CD4-positive, alpha-beta T cell treated with Interleukin-4 for 1 hour (primary cell): ENCODE results near the gene CORO1C.
"Not testable (repeated sequence)": the region's sequence is repeated elsewhere in the genome, so short reads cannot be mapped to it uniquely, and the experiment has no call there.

Experiments used
- DNase-seq, 2 donors: peaks; one replicate each; pipeline ENCODE4 v3.0.0-alpha.2; 2020 to 2022

Gene CORO1C

DNA sequence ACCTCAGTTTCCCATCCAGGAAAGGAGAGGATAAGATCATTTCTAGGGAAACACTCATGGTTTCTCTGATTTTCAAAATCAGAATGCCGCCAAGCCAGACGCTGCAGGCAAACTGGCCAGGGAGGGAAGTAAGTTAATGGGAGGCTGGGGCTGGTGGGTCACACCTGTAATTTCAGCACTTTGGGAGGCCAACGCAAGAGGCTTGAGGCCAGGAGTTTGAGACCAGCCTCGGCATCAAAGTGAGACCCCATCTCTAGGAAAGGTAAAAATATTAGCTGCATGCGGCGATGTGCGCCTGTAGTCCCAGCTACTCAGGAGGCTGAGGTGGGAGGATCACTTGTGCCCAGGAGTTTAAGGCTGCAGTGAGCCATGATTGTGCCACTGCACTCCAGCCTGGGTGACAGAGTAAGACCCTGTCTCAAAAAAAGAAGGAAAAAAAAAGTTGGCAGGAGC lies 98.2 kb downstream of the CORO1C start:
- no peak for DNase-seq

GRCh38 chr12:108631261-108631660 lies 100.1 kb downstream of the CORO1C start:
- DNase-seq: not testable (repeated sequence)

GRCh38 chr12:108630481-108631207 lies 100.7 kb downstream of the CORO1C start:
- peak; percentile 45 to 48 for DNase-seq

DNA sequence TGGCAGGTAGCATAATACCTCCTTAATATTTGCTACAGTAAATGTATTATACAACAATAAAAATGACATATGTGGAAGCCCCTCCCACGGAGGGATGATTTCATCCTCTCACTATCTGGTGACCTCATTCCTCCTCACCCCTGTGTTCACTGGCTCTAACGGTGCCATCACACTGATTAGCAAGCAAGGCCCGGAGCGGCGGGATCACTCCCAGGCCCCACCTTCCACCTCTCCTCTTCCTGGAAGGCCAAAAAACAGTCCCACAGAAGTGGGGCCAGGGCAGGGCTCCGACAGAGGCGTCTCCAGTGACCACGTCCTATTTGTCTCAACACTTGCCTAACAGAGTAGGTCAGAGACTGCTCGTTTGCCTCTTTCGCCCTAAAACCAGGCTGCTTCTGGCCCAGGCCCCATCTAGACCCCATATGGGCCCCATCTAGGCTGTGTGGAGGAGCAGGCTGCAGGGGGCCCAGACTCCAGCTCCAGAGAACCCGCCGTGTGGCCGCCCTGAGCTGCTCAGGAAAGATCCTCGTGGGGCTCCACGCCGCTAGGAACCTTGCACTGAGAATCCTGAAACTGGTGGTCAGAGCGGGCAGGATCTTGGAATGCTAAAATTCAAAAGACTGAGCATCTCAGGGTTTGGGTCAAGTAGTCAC lies 101.4 kb downstream of the CORO1C start:
- DNase-seq: peak; percentile 73 to 82

- no peak for DNase-seq
Measured at GRCh38 chr12:108629151-108629550, 102.2 kb downstream of the CORO1C start.

DNA sequence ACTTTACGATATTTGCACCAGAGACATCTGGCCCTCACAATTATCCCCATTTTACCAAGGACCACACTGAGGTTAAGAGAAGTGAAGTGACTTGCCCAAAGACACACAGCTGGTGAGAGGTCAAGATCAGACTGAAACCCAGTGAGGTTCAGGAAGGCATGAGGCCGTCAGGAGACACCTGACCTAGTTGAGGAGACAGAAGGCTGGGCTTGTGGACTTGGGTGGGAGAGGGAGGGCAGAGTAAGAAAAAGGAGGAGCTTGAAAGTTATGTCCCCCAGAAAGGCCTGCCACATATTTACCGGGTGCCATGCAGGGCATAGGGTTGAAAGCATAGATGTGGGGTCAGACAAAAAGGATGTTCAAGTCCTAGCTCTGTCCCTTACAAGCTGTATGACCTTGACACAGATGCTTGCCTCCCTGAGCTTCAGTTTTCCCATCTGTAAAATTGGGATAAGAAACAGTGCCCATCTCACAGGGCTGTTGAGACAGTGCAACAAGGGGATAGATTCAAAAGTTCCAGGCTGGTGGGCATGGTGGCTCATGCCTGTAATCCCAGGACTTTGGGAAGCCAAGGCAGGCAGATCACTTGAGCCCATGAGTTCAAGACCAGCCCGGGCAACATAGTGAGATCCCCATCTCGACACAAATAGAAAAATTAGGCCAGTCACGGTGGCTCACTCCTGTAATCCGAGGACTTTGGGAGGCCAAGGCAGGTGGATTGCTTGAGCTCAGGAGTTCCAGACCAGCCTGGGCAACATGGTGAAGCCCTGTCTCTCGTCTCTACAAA lies 104.0 kb downstream of the CORO1C start:
- DNase-seq: no peak

DNA sequence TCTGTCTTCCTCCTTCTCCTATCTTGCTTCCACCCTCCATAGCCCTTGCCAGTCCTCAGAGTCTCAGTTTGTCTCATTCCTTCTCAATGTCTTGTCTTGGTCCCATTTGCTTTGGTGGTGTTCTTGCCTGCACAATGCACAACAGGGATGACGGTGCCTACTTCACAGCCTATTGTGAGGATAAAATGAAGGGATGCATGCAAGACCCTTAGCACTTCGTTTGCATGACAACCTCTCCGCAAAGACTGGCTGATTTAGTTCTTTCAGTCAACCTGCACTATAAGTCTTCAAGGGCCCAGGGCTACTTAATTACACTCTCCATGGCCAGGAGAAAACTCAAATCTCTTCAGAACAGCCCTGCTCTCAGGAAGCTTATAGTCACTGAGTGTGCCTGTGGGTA lies 106.1 kb downstream of the CORO1C start:
- no peak for DNase-seq

DNA sequence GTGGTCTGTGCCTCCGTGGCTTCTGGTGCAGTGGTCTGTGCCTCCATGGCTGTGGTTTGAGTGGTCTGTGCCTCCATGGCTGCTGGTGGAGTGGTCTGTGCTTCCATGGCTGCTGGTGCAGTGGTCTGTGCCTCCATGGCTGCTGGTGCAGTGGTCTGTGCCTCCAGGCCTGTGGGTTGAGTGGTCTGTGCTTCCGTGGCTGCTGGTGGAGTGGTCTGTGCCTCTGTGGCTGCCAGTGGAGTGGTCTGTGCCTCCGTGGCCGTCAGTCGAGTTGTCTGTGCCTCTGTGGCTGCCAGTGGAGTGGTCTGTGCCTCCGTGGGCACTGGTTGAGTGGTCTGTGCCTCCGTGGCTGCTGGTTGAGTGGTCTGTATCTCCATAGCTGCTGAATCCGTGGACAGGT lies 107.7 kb downstream of the CORO1C start:
- DNase-seq: no peak

DNA sequence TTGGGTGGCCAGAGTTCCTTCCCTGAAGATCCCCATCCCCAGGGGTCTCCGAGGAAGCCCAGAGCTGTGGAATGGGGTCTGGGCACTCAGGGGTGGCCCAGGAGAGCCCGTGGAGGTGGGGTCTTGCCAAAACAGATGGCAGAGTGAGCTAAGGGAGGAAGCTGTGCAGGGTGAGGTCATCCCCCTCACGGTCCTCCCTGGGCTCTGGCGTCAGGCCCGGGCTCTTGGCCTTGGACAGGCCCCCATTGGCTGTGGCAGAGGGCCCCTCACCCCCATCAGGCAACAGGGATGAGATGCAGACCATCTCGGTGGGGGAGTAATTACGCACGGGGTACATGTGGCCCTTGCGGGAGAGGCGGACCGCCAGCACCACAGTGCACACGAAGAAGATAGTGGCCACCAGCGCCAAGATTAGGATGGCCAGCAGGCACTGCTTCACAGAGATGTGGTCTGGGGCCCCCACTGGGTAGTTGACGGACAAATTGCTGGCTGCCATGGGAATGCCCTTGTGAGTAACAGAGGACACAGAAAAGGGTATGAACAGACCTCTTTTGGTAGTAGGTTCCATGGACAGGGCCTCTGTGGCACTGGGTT lies 108.3 kb downstream of the CORO1C start:
- no peak for DNase-seq

GRCh38 chr12:108622421-108622820 lies 108.9 kb downstream of the CORO1C start:
- peak; percentile 61 to 77 for DNase-seq

- DNase-seq: no peak
Measured at GRCh38 chr12:108621161-108621560, 110.2 kb downstream of the CORO1C start.

- no peak for DNase-seq
Measured at GRCh38 chr12:108620236-108620879, 111.0 kb downstream of the CORO1C start.

DNA sequence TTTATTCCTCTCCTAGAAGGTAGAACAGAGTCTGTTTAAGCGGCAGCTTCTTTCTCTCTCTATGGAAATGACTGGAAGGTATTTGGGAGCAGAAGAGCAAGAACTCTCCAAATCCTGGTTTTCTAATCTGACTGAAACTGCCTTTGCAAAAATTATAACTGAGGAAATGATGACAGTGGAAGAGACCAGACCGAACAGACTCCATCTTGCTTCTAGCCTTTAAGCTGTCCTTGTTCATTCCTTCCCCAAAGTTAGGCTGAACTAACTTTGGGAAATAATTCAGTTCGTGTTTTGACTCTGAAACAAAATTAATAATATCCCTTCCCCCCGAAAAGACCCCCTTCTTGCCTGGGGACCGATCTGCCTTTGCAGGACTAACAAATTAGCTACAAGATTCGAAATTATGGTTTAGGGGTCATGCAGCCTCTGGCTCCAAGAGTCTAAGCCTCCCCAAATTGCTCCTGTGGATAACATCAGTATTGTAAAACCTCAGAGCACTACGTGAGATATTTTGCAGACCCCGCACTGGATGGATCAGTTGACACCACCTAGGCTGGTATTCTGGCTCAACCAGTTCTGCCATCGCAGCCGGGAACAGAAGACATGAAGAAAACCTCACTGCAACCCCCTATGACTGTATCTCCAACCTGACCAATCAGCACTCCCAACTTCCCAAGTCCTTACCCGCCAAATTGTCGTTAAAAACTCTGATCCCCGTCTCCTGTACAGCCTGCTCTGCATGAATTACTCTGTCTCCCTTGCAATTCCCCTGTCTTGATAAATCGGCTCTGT lies 111.8 kb downstream of the CORO1C start:
- no peak for DNase-seq

- not testable (repeated sequence) for DNase-seq
Measured at GRCh38 chr12:108618953-108619274, 112.4 kb downstream of the CORO1C start.

GRCh38 chr12:108618079-108618952 lies 113.0 kb downstream of the CORO1C start:
- DNase-seq: peak; percentile 76 to 77

DNA sequence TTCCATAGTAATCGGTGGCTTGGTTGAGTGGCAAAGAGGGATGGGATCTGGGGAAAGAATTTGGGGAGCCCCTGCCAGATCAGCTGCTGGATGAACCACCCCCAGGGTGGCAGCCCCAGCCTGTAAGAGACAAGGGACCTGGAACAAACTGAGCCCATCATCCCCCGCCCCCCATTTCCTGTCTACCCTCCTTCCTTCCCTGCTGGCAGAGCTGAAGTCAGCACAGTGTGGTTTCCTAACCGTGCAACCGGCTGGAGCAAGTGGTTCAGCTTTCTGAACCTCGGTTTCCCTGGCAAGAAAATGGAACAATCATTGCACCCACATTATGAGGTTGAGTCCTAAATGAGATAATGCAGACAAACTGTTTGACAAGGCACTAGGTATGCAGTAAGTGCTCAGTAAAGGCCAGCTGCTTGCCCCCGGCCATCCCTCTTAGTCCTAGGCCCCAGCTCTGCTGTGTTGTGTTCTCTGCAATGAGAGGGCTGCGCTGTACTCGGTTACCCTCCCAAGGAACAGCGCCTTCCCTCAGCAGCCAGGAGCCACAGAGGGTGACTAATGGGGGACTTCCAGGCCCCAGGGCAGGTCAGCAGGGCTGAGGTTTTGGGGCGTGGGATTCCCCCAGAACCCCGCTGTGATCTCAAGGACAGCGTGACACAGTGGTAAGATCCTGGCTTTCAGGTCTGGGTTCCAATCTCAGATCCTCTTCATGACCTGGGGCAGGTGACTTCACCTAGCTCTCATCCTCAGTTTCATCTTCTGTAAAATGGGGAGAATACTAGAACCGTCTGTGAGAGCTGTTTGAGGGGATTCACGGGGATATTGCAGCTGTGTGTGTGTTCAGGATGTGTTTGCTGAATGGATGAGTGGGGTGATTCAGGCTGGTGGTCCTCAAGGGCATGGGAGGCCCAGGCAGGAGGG lies 114.1 kb downstream of the CORO1C start:
- DNase-seq: peak; percentile 83 to 84

GRCh38 chr12:108616359-108616758 lies 115.0 kb downstream of the CORO1C start:
- no peak for DNase-seq

GRCh38 chr12:108615918-108616317 lies 115.4 kb downstream of the CORO1C start:
- no peak for DNase-seq

- no peak for DNase-seq
Measured at GRCh38 chr12:108614639-108615038, 116.7 kb downstream of the CORO1C start.

DNA sequence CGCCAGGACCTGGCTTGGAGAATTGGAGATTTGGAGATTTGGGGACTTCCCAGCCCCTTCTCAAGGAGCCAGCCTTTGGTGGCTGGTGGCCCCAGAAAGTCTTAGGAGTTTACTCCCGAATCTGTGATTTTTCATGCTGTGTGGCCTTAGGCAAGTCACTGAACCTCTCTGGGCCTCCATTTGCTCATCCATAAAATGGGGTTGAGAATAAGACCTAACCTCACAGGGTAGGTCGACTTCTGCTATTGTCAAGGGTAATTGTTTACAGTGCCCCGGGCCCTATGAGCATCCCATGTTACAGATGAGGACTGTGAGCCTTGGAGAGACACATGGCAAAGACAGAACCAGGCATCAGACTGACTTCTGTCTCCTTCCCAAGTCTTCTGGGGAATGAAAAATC lies 117.3 kb downstream of the CORO1C start:
- no peak for DNase-seq
